Skin epidermis (tissue), 12 donors: Measurements from ENCODE around the gene PRPSAP2.

Source experiments
- H3K27ac ChIP-seq, 21 experiments: fragments of 200-600 bp; sonication (generic) in 11 of 21; one replicate each; pipeline ENCODE4 v1.5.0; 2020; ENCODE audit warnings: mild to moderate bottlenecking in 3 of 21, inconsistent platforms in 2 of 21, moderate library complexity in 2 of 21
- H3K4me3 ChIP-seq, 7 experiments: fragments of 200-600 bp; sonication (generic) in 2 of 7; one replicate each; pipeline ENCODE4 v1.5.0; 2020; ENCODE audit warnings: inconsistent platforms in 2 of 7, mild to moderate bottlenecking in 2 of 7, moderate library complexity in 1 of 7

The PRPSAP2 gene

DNA sequence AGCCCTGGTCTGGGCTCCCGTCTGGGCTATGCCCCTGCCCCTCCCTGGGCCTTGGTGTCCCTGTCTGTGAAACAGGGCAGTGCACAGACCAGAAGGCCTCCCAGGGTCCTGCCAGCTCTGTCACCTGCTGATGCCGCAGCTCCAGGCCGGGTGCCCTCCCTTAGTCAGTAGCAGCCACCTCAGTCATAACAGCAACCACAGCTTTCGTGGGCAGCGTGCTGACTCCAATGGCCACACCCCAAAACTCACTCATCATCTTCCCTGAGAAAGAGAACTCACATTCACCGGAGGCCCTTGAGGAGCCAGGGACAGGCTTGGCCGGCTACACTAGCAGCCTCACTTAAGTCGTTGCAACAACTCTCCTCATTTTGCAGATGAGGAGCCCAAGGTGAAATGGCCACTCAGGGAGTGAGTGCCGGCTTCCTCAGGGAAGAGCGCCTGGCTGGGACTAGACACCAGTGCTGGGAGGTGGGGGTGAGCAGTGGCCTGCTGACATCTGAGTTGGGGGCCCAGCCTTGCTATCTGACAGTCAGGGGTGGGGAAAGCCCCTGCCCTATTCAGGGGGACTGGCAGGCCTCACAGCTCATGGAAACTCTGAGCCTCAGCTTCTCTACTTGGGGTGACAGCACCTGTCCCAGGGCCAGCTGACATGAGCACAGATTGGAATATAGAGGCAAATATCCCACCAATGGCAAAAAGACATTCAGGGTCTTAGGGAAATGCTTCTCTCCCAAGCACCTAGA, 116.6 kb downstream of the PRPSAP2 start:
- peak overlapping the region in 10 of 21 experiments; percentile 8 to 62 (median 33) for H3K27ac ChIP-seq

DNA sequence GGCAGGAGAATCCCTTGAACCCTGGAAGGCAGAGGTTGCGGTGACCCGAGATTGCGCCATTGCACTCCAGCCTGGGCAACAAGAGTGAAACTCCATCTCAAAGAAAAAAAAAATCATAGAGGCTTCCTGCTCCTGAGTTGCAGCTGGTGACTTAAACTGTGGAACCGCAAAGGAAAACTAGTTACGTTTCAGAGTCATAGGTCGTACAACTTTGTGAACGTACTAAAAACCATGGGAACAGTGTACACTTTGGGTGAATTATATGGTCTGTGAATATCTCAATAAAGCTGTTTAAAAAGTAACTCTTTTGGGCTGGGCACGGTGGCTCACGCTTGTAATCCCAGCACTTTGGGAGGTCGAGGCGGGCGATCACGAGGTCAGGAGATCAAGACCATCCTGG, 117.7 kb downstream of the PRPSAP2 start:
- Histone ChIP-seq H3K27ac (peak overlapping the region in 1 of 21 experiments; percentile 62), H3K4me3 (no peak overlapping the region)

More for the DNA sequence above, 116.6 kb downstream of the PRPSAP2 start:
- no peak overlapping the region for H3K4me3 ChIP-seq

DNA sequence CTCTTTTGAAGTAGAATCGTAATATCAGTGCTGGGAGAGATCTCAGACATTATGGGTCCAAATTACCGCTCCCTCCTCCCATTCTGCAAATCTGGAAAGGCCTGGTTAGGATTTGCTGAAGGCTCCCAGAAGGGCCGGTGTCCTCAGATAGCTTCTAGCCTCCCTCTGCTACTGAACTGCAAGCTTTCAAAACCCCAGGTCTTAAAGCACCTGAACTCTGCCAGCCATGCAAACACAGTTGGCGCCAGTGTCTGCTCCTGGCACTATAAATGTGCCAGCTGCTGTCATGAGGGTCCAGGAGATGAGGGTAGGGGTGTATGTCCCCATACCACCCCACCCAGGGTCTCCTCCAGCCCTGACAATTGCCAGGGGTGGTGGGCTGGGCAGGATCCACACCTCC, 118.3 kb downstream of the PRPSAP2 start:
- Histone ChIP-seq H3K27ac (no peak overlapping the region), H3K4me3 (no peak overlapping the region)

DNA sequence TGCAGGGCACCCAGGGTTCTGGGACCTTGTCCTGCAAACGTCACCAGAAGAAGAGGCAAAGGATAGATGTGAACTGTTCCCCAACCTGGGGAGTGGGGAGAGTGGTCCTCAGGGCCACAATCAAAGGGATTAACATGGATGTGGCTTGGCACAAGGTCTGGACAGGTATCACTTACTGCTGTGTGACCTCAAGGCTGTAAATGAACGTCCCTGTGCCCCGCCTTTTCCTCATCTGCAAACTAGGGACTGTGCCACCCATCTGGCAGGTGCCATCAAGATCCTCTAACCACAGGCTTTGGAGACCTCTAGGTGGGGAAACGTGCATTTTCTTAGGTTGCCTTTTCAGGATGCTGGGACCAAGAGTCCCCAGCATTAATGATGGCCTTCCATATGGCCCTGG, 119.1 kb downstream of the PRPSAP2 start:
- Histone ChIP-seq H3K4me3 (no peak overlapping the region), H3K27ac (no peak overlapping the region)

DNA sequence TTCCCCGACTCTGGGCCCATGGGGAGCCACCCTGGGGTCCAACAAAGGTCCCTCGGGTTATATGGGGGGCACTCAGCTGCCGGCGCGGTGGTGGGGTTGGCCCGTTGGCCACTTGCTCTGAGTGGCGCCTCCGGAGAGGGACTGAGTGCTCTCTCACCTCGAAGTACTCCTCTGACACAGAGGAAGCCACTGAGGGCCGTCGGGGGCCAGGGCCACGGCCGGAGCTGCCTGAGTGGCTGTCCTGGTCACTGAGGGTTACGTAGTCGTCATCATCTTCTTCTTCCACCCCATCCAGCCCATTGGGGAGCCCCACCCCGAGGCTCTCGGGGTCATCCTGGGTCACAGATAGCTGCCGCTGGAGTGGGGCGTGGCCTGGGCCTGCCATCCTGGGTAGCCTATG, 119.7 kb downstream of the PRPSAP2 start:
- Histone ChIP-seq H3K27ac (no peak overlapping the region), H3K4me3 (no peak overlapping the region)

DNA sequence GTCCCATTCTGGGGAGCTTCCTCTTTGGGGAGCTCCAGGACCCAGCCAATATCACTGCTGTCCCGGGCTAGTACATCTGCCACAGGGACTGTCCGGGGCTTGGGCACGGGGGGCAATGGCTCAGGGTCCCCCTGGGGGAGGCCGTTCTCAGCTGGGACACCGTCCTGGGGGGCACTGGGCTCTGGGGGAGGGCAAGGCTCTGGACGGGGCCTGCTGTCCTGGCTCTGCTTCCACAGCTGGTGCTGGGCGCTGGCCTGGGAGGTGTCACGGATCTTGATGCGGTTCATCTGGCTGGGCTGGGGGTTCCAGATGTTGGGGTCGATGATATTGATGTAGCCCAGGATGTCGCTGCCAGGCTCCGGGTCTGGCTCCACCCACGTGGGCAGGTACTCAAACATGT, 120.1 kb downstream of the PRPSAP2 start:
- no peak overlapping the region for H3K27ac ChIP-seq

DNA sequence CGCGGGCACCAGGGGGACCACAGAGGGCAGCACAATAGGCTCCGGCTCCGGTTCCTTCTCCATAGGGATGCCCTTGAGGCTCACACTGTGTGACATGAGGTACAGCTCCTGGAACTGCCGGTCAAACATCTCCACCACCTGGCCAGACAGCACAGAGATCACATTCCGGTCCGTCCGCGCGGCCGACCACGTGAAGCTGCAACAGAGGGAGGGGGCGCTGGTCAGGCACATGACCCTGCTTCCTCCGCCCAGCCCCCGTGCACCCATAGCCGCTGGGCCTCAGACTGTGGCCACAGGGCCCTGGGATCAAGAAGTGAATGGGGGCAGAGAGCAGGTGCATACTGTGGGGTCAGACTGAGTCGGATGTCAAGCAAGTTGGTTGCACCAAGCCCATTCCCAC, 120.7 kb downstream of the PRPSAP2 start:
- no peak overlapping the region for H3K4me3 ChIP-seq

More for the DNA sequence above, 120.1 kb downstream of the PRPSAP2 start:
- no peak overlapping the region for H3K4me3 ChIP-seq

More for the DNA sequence above, 120.7 kb downstream of the PRPSAP2 start:
- no peak overlapping the region for H3K27ac ChIP-seq
